HepG2 (cell line): ENCODE results near the gene XRN1.

ENCODE experiments used
- CHD2 ChIP-seq: IDR thresholded peaks from 2 replicates; pipeline ENCODE4 v1.6.1; 2011; ENCODE audit warnings: low read depth, low read length, improper control_type of control experiment
- CTCF ChIP-seq: sonication (generic); formaldehyde crosslinking; IDR thresholded peaks from 2 replicates; pipeline ENCODE4 v1.5.0; 2020; ENCODE audit warnings: mild to moderate bottlenecking, missing genetic modification reagents, moderate library complexity
- GMEB2 ChIP-seq: IDR thresholded peaks from 2 replicates; pipeline ENCODE4 v1.6.1; 2016; ENCODE audit warnings: missing biosample characterization, missing genetic modification reagents, low read depth
- HNRNPLL ChIP-seq: fragments of 200-400 bp; formaldehyde crosslinking; IDR thresholded peaks from 2 replicates; pipeline ENCODE4 v1.6.1; 2017; ENCODE audit warnings: mild to moderate bottlenecking, low read depth, low read length; ENCODE audit not compliant: poor library complexity, severe bottlenecking
- PHF8 ChIP-seq: sonication (generic); formaldehyde crosslinking; IDR thresholded peaks from 2 replicates; pipeline ENCODE4 v1.5.0; 2020; ENCODE audit warnings: missing genetic modification reagents
- POLR2A ChIP-seq, 2 experiments: IDR thresholded peaks; 2 replicates each; pipeline ENCODE4 v1.6.1; 2011; ENCODE audit warnings: low read depth in 2 of 2, low read length in 2 of 2, mild to moderate bottlenecking in 1 of 2, moderate library complexity in 1 of 2; ENCODE audit not compliant: insufficient read depth in 1 of 2
- TOPORS ChIP-seq: sonication (generic); formaldehyde crosslinking; IDR thresholded peaks from 2 replicates; pipeline ENCODE4 v1.8.0; 2023; ENCODE audit warnings: mild to moderate bottlenecking, missing genetic modification reagents
- ZNF574 ChIP-seq: sonication (generic); formaldehyde crosslinking; IDR thresholded peaks from 2 replicates; pipeline ENCODE4 v1.4.0; 2020; ENCODE audit warnings: missing genetic modification reagents
- ZNF75D ChIP-seq: sonication (generic); formaldehyde crosslinking; IDR thresholded peaks from 2 replicates; pipeline ENCODE4 v1.8.1; 2023; ENCODE audit warnings: missing genetic modification reagents, mild to moderate bottlenecking, borderline replicate concordance
- ZNF788 ChIP-seq: sonication (generic); formaldehyde crosslinking; IDR thresholded peaks from 2 replicates; pipeline ENCODE4 v1.5.0; 2020; ENCODE audit warnings: mild to moderate bottlenecking, missing genetic modification reagents, borderline replicate concordance

- TF ChIP-seq ZNF788 (CRISPR knock-in tag) (no peak), ZNF75D (CRISPR knock-in tag) (no peak), HNRNPLL (no peak), ZNF574 (no peak), PHF8 (CRISPR knock-in tag) (no peak), CHD2 (no peak), CTCF (CRISPR knock-in tag) (no peak), GMEB2 (CRISPR knock-in tag) (no peak), POLR2A (IDR thresholded peaks at IDR 0.05; ENCODE audit: insufficient read depth in 1 of 2, low read depth in 2 of 2, low read length in 2 of 2) (no peak), TOPORS (CRISPR knock-in tag) (no peak)
Measured at GRCh38 chr3:142282503-142282902, 165.3 kb downstream of the XRN1 start.
